Keratinocyte (primary cell): ENCODE data around the gene GPN3. TPM values are rescaled to one million over a fixed set of nuclear protein-coding genes. Genes with fewer than 3 reads are reported as not detected.

Source experiments
- DNase-seq: peaks from one replicate; pipeline ENCODE4 v3.0.0-alpha.2; 2011; ENCODE audit warnings: low read depth, missing footprints, low spot score
- FAIRE-seq: peaks from 2 replicates; lab custom pipeline; 2011; peaks lifted over from hg19 to GRCh38; lab: Jason Lieb, UNC
- H2AFZ ChIP-seq: 2 replicates; pipeline ENCODE4 v1.6.0; 2012; ENCODE audit warnings: low read length, control low read depth, inconsistent platforms; ENCODE audit not compliant: control insufficient read depth
- H3K27ac ChIP-seq: 2 replicates; pipeline ENCODE4 v1.5.1; 2011; ENCODE audit warnings: low read length; ENCODE audit not compliant: control insufficient read depth, insufficient read depth
- H3K27me3 ChIP-seq: 3 replicates; pipeline ENCODE4 v1.6.0; 2011; ENCODE audit warnings: low read length; ENCODE audit not compliant: control insufficient read depth, insufficient read depth; ENCODE audit errors: extremely low read depth
- H3K36me3 ChIP-seq, 2 experiments: 2 replicates in 1 of 2; 3 replicates in 1 of 2; pipeline ENCODE4 v1.5.1; 2011; ENCODE audit warnings: low read length in 2 of 2, mild to moderate bottlenecking in 1 of 2; ENCODE audit not compliant: control insufficient read depth in 2 of 2, insufficient read depth in 2 of 2; ENCODE audit errors: extremely low read depth in 1 of 2
- H3K4me1 ChIP-seq: 3 replicates; pipeline ENCODE4 v1.5.1; 2011; ENCODE audit warnings: low read length; ENCODE audit not compliant: control insufficient read depth, insufficient read depth; ENCODE audit errors: extremely low read depth
- H3K4me2 ChIP-seq: 3 replicates; pipeline ENCODE4 v1.6.0; 2011; ENCODE audit warnings: low read depth, low read length; ENCODE audit not compliant: control insufficient read depth, insufficient read depth; ENCODE audit errors: extremely low read depth
- H3K4me3 ChIP-seq, 3 experiments: fragments of 200-600 bp in 1 of 3; sonication (generic) in 1 of 3; 2 replicates in 2 of 3; 3 replicates in 1 of 3; pipeline ENCODE4 v1.5.1; 2011 to 2016; ENCODE audit warnings: low read length in 3 of 3, mild to moderate bottlenecking in 3 of 3, control low read depth in 2 of 3, inconsistent platforms in 1 of 3, low read depth in 1 of 3, mixed read lengths in 1 of 3, mixed run types in 1 of 3, moderate library complexity in 1 of 3; ENCODE audit not compliant: control insufficient read depth in 2 of 3, insufficient read depth in 2 of 3; ENCODE audit errors: extremely low read depth in 1 of 3
- H3K79me2 ChIP-seq: 2 replicates; pipeline ENCODE4 v1.6.0; 2012; ENCODE audit warnings: low read length; ENCODE audit not compliant: control insufficient read depth, insufficient read depth
- H3K9ac ChIP-seq: 3 replicates; pipeline ENCODE4 v1.6.0; 2011; ENCODE audit warnings: low read length; ENCODE audit not compliant: control insufficient read depth, insufficient read depth; ENCODE audit errors: extremely low read depth
- H3K9me1 ChIP-seq: 3 replicates; pipeline ENCODE4 v1.6.0; 2011; ENCODE audit warnings: low read length; ENCODE audit not compliant: control insufficient read depth, insufficient read depth; ENCODE audit errors: extremely low read depth
- H3K9me3 ChIP-seq: 2 replicates; pipeline ENCODE4 v1.5.1; 2012; ENCODE audit warnings: low read depth, low read length; ENCODE audit not compliant: control insufficient read depth
- H4K20me1 ChIP-seq: 3 replicates; pipeline ENCODE4 v1.6.0; 2011; ENCODE audit warnings: low read length; ENCODE audit not compliant: control insufficient read depth, insufficient read depth; ENCODE audit errors: extremely low read depth
- EZH2 ChIP-seq: IDR thresholded peaks from one replicate; pipeline ENCODE4 v1.6.1; 2012; ENCODE audit warnings: inconsistent platforms, mild to moderate bottlenecking, low read length, moderate library complexity
- dilution Hi-C: fragments of 300-500 bp; cut with MboI; formaldehyde crosslinking; loops from one replicate; pipeline ENCODE4 v1.7.0; 2020; ENCODE audit warnings: low sequenced_read_pairs; ENCODE audit not compliant: extremely low pct_ligation_motif_present
- polyA plus RNA-seq, 5 experiments: library from polyadenylated mRNA; depleted of rRNA in 3 of 5; stranded (reverse) in 3 of 5; stranded (forward) in 1 of 5; unstranded in 1 of 5; fragments of >200 nt; gene quantifications; 1 replicate in 1 of 5; 2 replicates in 3 of 5; 3 replicates in 1 of 5; pipeline versions ENCODE4 v1.2.1 to v1.2.3, GENCODE V29; 2011 to 2012; ENCODE audit warnings: missing spikeins in 2 of 5, low read depth in 1 of 5, low replicate concordance in 1 of 5
- TF ChIP-seq, protein P1 (sequence below), 3 experiments: IDR thresholded peaks in 1 of 3; conservative IDR thresholded peaks in 1 of 3; optimal IDR thresholded peaks in 1 of 3; 2 replicates in 2 of 3; 3 replicates in 1 of 3; pipeline versions ENCODE3 to v1.5.1; 2011; ENCODE audit warnings: low read length in 3 of 3, mild to moderate bottlenecking in 3 of 3, moderate library complexity in 2 of 3, control low read depth in 1 of 3, inconsistent platforms in 1 of 3; ENCODE audit not compliant: insufficient read depth in 2 of 3; ENCODE audit errors: extremely low read depth in 1 of 3

The GPN3 gene
- polyA plus RNA-seq, 1 donor (not counting 4 experiments of a cell fraction or from before 2014, with no cell fraction given), result 35.5 TPM

GRCh38 chr12:110424237-110424636 lies 43.8 kb downstream of the GPN3 start:
- no peaks in the 10 kb centered on the region for H3K9me3 ChIP-seq
- H3K4me1 ChIP-seq, result no peaks in the 10 kb centered on the region
- TF ChIP-seq, protein P1, sequence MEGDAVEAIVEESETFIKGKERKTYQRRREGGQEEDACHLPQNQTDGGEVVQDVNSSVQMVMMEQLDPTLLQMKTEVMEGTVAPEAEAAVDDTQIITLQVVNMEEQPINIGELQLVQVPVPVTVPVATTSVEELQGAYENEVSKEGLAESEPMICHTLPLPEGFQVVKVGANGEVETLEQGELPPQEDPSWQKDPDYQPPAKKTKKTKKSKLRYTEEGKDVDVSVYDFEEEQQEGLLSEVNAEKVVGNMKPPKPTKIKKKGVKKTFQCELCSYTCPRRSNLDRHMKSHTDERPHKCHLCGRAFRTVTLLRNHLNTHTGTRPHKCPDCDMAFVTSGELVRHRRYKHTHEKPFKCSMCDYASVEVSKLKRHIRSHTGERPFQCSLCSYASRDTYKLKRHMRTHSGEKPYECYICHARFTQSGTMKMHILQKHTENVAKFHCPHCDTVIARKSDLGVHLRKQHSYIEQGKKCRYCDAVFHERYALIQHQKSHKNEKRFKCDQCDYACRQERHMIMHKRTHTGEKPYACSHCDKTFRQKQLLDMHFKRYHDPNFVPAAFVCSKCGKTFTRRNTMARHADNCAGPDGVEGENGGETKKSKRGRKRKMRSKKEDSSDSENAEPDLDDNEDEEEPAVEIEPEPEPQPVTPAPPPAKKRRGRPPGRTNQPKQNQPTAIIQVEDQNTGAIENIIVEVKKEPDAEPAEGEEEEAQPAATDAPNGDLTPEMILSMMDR (optimal IDR thresholded peaks at IDR 0.05 in 1 of 3, IDR thresholded peaks at IDR 0.05 in 1 of 3, conservative IDR thresholded peaks at IDR 0.05 in 1 of 3; ENCODE audit: extremely low read depth in 1 of 3, insufficient read depth in 2 of 3, low read length in 3 of 3), result no peak
- TF ChIP-seq EZH2, result no peak
- no peak overlapping the region for H3K27ac ChIP-seq
- H3K36me3 ChIP-seq, result no peaks in the 10 kb centered on the region
- H3K9me1 ChIP-seq, result no peaks in the 10 kb centered on the region
- no peak overlapping the region for H2AFZ ChIP-seq
- H3K79me2 ChIP-seq, result no peaks in the 10 kb centered on the region
- FAIRE-seq, result no peak
- no peak for DNase-seq
- H4K20me1 ChIP-seq, result no peaks in the 10 kb centered on the region
- H3K4me2 ChIP-seq, result no peak overlapping the region
- no peak overlapping the region for H3K9ac ChIP-seq
- no peak overlapping the region for H3K4me3 ChIP-seq
- dilution Hi-C loops, result no loop called here
- no peaks in the 10 kb centered on the region for H3K27me3 ChIP-seq

- Histone ChIP-seq H3K4me1 (no peaks in the 10 kb centered on the region), H3K9me3 (no peaks in the 10 kb centered on the region), H4K20me1 (no peaks in the 10 kb centered on the region), H3K9ac (no peak overlapping the region), H3K4me3 (no peak overlapping the region), H3K27me3 (no peaks in the 10 kb centered on the region), H2AFZ (no peak overlapping the region), H3K27ac (no peak overlapping the region), H3K79me2 (no peaks in the 10 kb centered on the region), H3K36me3 (no peaks in the 10 kb centered on the region), H3K9me1 (no peaks in the 10 kb centered on the region), H3K4me2 (no peak overlapping the region)
- TF ChIP-seq, protein P1 (optimal IDR thresholded peaks at IDR 0.05 in 1 of 3, IDR thresholded peaks at IDR 0.05 in 1 of 3, conservative IDR thresholded peaks at IDR 0.05 in 1 of 3; ENCODE audit: extremely low read depth in 1 of 3, insufficient read depth in 2 of 3, low read length in 3 of 3), result no peak
- no peak for TF ChIP-seq EZH2
- no peak for FAIRE-seq
- no peak for DNase-seq
- dilution Hi-C loops, result no loop called here
Observed at GRCh38 chr12:110421701-110422100, 46.4 kb downstream of the GPN3 start.
